ENCODE measurements around the gene KLHL17.

KLHL17 gene

GRCh38 chr1:960363-961131 is at the start of gene KLHL17:
Gene KLHL17, plus strand, starts transcription at chr1:960584. Its CDS starts 110 bp downstream, at chr1:960694.
- DNase-seq (ENCODE audit: low read depth in 2 of 3, low spot score in 1 of 3) = peak; percentile 64 to 83 (median 76)

GRCh38 chr1:910881-911721 is 49.3 kb upstream of the KLHL17 start:
- DNase-seq (ENCODE audit: low read depth in 2 of 3, low spot score in 1 of 3) = no peak

GRCh38 chr1:911875-912739 is 48.3 kb upstream of the KLHL17 start:
- no peak for DNase-seq (ENCODE audit: low read depth in 2 of 3, low spot score in 1 of 3)

- DNase-seq (ENCODE audit: low read depth in 2 of 3, low spot score in 1 of 3) = no peak
Observed at GRCh38 chr1:912740-913301, 47.6 kb upstream of the KLHL17 start.

- DNase-seq (ENCODE audit: low read depth in 2 of 3, low spot score in 1 of 3) = no peak
Observed at GRCh38 chr1:913491-914130, 46.8 kb upstream of the KLHL17 start.

- no peak for DNase-seq (ENCODE audit: low read depth in 2 of 3, low spot score in 1 of 3)
Observed at GRCh38 chr1:914131-914890, 46.1 kb upstream of the KLHL17 start.

GRCh38 chr1:914891-915280 is 45.5 kb upstream of the KLHL17 start:
- DNase-seq (ENCODE audit: low read depth in 2 of 3, low spot score in 1 of 3) = no peak

- no peak for DNase-seq (ENCODE audit: low read depth in 2 of 3, low spot score in 1 of 3)
Observed at GRCh38 chr1:915295-916172, 44.9 kb upstream of the KLHL17 start.

- DNase-seq (ENCODE audit: low read depth in 2 of 3, low spot score in 1 of 3) = no peak
Observed at GRCh38 chr1:916173-917075, 44.0 kb upstream of the KLHL17 start.

GRCh38 chr1:917076-917459 is 43.3 kb upstream of the KLHL17 start:
- no peak for DNase-seq (ENCODE audit: low read depth in 2 of 3, low spot score in 1 of 3)

GRCh38 chr1:917466-918091 is 42.8 kb upstream of the KLHL17 start:
- no peak for DNase-seq (ENCODE audit: low read depth in 2 of 3, low spot score in 1 of 3)

- no peak for DNase-seq (ENCODE audit: low read depth in 2 of 3, low spot score in 1 of 3)
Observed at GRCh38 chr1:918353-918752, 42.0 kb upstream of the KLHL17 start.

GRCh38 chr1:918843-919242 is 41.5 kb upstream of the KLHL17 start:
- no peak for DNase-seq (ENCODE audit: low read depth in 2 of 3, low spot score in 1 of 3)

GRCh38 chr1:919271-919872 is 41.0 kb upstream of the KLHL17 start:
- no peak for DNase-seq (ENCODE audit: low read depth in 2 of 3, low spot score in 1 of 3)

- no peak for DNase-seq (ENCODE audit: low read depth in 2 of 3, low spot score in 1 of 3)
Observed at GRCh38 chr1:920010-920409, 40.4 kb upstream of the KLHL17 start.

- DNase-seq (ENCODE audit: low read depth in 2 of 3, low spot score in 1 of 3) = no peak
Observed at GRCh38 chr1:920521-920920, 39.9 kb upstream of the KLHL17 start.
